K562 (cell line): ENCODE results near the gene PLPP4.

Source experiments
- DACH1 ChIP-seq: fragments of 450-650 bp; IDR thresholded peaks from 2 replicates; pipeline ENCODE4 v1.6.1; 2018; ENCODE audit not compliant: partially characterized antibody
- ETV6 ChIP-seq, 3 experiments: fragments of 150-350 bp in 1 of 3; sonication (generic) in 1 of 3; formaldehyde crosslinking in 1 of 3; IDR thresholded peaks; 2 replicates each; pipeline versions ENCODE4 v1.6.1 to v1.8.0; 2014 to 2022; ENCODE audit warnings: borderline replicate concordance in 2 of 3, low read depth in 2 of 3, antibody characterized with exemption in 1 of 3, low read length in 1 of 3, mild to moderate bottlenecking in 1 of 3, missing genetic modification reagents in 1 of 3
- FOSL1 ChIP-seq: fragments of 200-800 bp; sonication (Bioruptor generic); conservative IDR thresholded peaks from 2 replicates; pipeline ENCODE4 v1.6.1; 2016; ENCODE audit warnings: missing genetic modification characterization, missing compliant biosample characterization
- KLF10 ChIP-seq: fragments of 250-450 bp; sonication (Bioruptor Pico); IDR thresholded peaks from 2 replicates; pipeline ENCODE4 v1.6.1; 2021; ENCODE audit warnings: matching md5 sums
- NCOA1 ChIP-seq: fragments of 450-650 bp; IDR thresholded peaks from 2 replicates; pipeline ENCODE4 v1.6.1; 2016; ENCODE audit warnings: low read depth
- NRF1 ChIP-seq, 2 experiments: fragments of 450-650 bp; IDR thresholded peaks in 1 of 2; conservative IDR thresholded peaks in 1 of 2; 2 replicates each; pipeline ENCODE4 v1.6.1; 2014; ENCODE audit warnings: mild to moderate bottlenecking in 2 of 2
- POLR2AphosphoS2 ChIP-seq: IDR thresholded peaks from 2 replicates; pipeline ENCODE4 v1.6.1; 2012; ENCODE audit warnings: low read length, improper control_type of control experiment
- TCF7L2 ChIP-seq: fragments of 150-350 bp; IDR thresholded peaks from 2 replicates; pipeline ENCODE4 v1.6.1; 2016; ENCODE audit warnings: low read depth, mild to moderate bottlenecking, low read length, moderate library complexity
- TEAD4 ChIP-seq, 2 experiments: sonication (generic) in 1 of 2; formaldehyde crosslinking in 1 of 2; IDR thresholded peaks; 2 replicates each; pipeline versions ENCODE4 v1.6.1 to v1.8.0; 2012 to 2022; ENCODE audit warnings: borderline replicate concordance in 1 of 2, inconsistent platforms in 1 of 2, low read length in 1 of 2, mild to moderate bottlenecking in 1 of 2, missing genetic modification reagents in 1 of 2
- YBX1 ChIP-seq: fragments of 450-650 bp; IDR thresholded peaks from 2 replicates; pipeline ENCODE4 v1.7.1; 2016; ENCODE audit warnings: mild to moderate bottlenecking
- ZFX ChIP-seq: sonication (generic); formaldehyde crosslinking; IDR thresholded peaks from 2 replicates; pipeline ENCODE4 v1.8.0; 2022; ENCODE audit warnings: mild to moderate bottlenecking, missing genetic modification reagents, moderate library complexity
- TF ChIP-seq, protein P1 (sequence below), 3 experiments: IDR thresholded peaks in 2 of 3; conservative IDR thresholded peaks in 1 of 3; 2 replicates each; pipeline ENCODE4 v1.5.1; 2011 to 2012; ENCODE audit warnings: low read length in 3 of 3, mild to moderate bottlenecking in 3 of 3, control low read depth in 2 of 3, improper control_type of control experiment in 1 of 3, inconsistent platforms in 1 of 3, low read depth in 1 of 3, mixed read lengths in 1 of 3, moderate library complexity in 1 of 3; ENCODE audit not compliant: insufficient read depth in 2 of 3
- TF ChIP-seq, protein P2 (sequence below): fragments of 450-650 bp; IDR thresholded peaks from 2 replicates; pipeline ENCODE4 v1.6.1; 2017; ENCODE audit warnings: mild to moderate bottlenecking, moderate library complexity
- TF ChIP-seq, protein P3 (sequence below): fragments of 250-450 bp; sonication (Bioruptor Pico); IDR thresholded peaks from 2 replicates; pipeline ENCODE4 v1.8.0; 2022; ENCODE audit warnings: inconsistent platforms, mild to moderate bottlenecking, moderate library complexity, borderline replicate concordance

DNA sequence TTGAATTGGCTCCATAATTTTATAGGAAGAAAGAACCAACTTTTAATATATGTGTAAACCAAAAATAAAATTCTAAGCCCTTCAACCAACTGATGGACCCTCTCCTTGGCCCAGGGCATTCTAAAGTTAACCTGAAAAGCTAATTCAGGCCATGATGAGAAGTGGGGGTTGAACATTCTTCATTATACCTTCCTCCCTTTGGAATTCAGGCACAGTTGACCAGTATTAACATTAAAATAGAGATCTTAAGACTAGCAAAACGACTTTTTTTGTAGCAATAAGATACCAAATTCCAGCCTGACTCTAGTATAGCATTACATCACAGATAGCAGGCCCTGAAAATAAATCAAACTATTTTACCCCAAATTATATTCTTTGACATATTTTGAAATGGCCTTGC, 173.2 kb downstream of the PLPP4 start:
- TF ChIP-seq NRF1 (conservative IDR thresholded peaks at IDR 0.05 in 1 of 2, IDR thresholded peaks at IDR 0.05 in 1 of 2) (no peak), TEAD4 (IDR thresholded peaks at IDR 0.05; ENCODE audit: low read length) (no peak), TEAD4 (CRISPR knock-in tag; IDR thresholded peaks at IDR 0.05; ENCODE audit: borderline replicate concordance) (no peak), ETV6 (IDR thresholded peaks at IDR 0.05; ENCODE audit: borderline replicate concordance in 1 of 2, low read depth in 2 of 2, low read length in 1 of 2) (no peak), ETV6 (CRISPR knock-in tag; IDR thresholded peaks at IDR 0.05; ENCODE audit: borderline replicate concordance) (no peak), TCF7L2 (no peak), FOSL1 (tag) (no peak), NCOA1 (no peak), ZFX (no peak), POLR2AphosphoS2 (no peak), DACH1 (no peak), YBX1 (no peak), KLF10 (CRISPR knock-in tag) (no peak)
- TF ChIP-seq, protein P1, sequence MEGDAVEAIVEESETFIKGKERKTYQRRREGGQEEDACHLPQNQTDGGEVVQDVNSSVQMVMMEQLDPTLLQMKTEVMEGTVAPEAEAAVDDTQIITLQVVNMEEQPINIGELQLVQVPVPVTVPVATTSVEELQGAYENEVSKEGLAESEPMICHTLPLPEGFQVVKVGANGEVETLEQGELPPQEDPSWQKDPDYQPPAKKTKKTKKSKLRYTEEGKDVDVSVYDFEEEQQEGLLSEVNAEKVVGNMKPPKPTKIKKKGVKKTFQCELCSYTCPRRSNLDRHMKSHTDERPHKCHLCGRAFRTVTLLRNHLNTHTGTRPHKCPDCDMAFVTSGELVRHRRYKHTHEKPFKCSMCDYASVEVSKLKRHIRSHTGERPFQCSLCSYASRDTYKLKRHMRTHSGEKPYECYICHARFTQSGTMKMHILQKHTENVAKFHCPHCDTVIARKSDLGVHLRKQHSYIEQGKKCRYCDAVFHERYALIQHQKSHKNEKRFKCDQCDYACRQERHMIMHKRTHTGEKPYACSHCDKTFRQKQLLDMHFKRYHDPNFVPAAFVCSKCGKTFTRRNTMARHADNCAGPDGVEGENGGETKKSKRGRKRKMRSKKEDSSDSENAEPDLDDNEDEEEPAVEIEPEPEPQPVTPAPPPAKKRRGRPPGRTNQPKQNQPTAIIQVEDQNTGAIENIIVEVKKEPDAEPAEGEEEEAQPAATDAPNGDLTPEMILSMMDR (IDR thresholded peaks at IDR 0.05 in 2 of 3, conservative IDR thresholded peaks at IDR 0.05 in 1 of 3; ENCODE audit: insufficient read depth in 2 of 3, low read depth in 1 of 3, low read length in 3 of 3), result no peak
- TF ChIP-seq, protein P2, sequence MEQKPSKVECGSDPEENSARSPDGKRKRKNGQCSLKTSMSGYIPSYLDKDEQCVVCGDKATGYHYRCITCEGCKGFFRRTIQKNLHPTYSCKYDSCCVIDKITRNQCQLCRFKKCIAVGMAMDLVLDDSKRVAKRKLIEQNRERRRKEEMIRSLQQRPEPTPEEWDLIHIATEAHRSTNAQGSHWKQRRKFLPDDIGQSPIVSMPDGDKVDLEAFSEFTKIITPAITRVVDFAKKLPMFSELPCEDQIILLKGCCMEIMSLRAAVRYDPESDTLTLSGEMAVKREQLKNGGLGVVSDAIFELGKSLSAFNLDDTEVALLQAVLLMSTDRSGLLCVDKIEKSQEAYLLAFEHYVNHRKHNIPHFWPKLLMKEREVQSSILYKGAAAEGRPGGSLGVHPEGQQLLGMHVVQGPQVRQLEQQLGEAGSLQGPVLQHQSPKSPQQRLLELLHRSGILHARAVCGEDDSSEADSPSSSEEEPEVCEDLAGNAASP, result no peak
- TF ChIP-seq, protein P3, sequence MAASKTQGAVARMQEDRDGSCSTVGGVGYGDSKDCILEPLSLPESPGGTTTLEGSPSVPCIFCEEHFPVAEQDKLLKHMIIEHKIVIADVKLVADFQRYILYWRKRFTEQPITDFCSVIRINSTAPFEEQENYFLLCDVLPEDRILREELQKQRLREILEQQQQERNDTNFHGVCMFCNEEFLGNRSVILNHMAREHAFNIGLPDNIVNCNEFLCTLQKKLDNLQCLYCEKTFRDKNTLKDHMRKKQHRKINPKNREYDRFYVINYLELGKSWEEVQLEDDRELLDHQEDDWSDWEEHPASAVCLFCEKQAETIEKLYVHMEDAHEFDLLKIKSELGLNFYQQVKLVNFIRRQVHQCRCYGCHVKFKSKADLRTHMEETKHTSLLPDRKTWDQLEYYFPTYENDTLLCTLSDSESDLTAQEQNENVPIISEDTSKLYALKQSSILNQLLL (CRISPR knock-in tag), result no peak
